GM21619 (cell line): ENCODE data around the gene RBFOX2.
"Not testable (repeated sequence)": the region's sequence is repeated elsewhere in the genome, so short reads cannot be mapped to it uniquely, and the experiment has no call there.

ENCODE experiments used
- ATAC-seq: cut with Tn5 transposase; IDR thresholded peaks from one replicate; pipeline ENCODE4 v1.9.1; 2021; ENCODE audit not compliant: unreplicated experiment

RBFOX2 gene

DNA sequence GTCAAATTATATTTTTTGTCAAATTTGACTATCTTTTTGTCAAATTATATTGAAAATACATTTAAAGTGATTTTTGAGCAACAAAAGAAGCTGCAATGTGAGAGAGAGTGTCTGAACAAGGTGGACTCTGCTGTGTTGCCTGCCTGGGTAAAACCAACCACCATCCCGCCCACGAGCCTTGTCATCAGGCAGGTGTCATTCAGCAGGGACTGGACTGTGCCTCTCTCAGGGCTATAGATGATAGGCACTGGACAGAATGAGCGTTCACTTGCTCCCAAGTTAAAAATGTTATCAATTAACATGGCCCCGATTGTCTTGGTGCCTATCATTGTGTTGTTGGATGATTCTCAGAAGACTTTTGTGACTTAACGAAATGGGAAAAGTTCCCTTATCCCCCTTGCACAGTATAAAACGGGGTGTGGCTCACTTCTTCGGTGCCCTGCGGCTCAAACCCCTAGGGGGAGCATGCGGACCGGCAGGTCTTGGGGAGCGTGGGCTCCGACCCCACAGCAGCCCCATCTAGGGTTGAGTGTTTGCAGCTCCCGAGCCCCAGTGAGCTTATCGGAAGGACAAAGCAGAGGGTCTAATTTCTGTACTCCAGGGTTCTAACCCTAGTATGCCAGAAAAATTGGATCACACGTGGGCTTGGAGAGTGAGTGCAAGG lies 309.3 kb downstream of the RBFOX2 start:
- ATAC-seq, result no peak

DNA sequence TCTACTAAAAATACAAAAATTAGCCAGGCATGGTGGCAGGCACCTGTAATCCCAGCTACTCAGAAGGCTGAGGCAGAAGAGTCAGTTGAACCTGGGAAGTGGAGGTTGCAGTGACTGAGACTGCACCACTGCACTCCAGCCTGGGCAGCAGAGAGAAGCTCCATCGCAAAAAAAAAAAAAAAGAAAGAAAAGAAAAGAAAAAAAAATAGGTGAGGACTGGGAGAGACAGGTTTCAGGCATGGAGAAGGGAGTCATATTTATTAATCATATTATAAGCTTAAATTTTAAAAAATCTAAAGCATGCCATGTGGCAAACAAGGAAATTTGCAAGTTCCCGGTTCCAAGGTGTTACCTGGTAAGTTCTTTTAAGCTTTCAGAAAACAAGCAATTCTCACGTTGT lies 311.1 kb downstream of the RBFOX2 start, which contains the start of gene APOL5:
TSS of gene APOL5 (plus strand) at position 301 of the 400 bp plus-strand sequence. CDS start at position 301, 0 bp downstream.
- ATAC-seq, result no peak

DNA sequence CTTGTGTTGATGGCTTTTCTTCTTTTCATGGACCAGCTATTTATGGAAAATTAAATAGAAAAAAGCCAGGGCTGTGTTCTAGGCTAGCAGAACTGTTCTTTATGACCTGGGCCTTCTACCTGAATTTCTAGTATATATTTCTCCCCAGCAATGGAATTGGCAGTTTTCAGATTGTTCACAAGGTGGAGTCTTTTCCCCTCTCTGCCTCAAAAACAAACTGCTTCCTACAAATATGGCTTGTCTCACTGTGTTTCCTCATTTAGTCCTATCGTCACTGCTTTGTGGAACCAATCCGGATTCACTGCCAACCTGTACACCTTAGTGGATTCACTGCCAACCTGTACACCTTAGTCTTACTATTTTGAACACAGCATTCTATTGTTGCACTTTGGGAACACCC lies 316.0 kb downstream of the RBFOX2 start:
- no peak for ATAC-seq

DNA sequence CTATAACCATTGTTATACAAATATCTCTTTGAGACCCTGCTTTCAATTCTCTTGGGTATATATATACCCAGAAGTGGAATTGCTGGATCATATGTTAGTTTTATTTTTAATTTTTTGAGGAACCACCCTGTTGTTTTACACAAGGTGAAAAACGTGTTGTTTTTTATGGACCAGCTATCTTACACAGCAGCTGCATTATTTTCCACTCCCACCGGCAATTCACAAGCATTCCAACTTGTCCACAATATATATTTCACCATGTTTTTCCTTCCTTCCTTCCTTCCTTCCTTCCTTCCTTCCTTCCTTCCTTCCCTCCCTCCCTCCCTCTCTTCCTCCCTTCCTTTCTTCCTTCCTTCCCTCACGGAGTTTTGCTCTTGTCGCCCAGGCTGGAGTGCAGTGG lies 317.3 kb downstream of the RBFOX2 start:
- ATAC-seq, result no peak

DNA sequence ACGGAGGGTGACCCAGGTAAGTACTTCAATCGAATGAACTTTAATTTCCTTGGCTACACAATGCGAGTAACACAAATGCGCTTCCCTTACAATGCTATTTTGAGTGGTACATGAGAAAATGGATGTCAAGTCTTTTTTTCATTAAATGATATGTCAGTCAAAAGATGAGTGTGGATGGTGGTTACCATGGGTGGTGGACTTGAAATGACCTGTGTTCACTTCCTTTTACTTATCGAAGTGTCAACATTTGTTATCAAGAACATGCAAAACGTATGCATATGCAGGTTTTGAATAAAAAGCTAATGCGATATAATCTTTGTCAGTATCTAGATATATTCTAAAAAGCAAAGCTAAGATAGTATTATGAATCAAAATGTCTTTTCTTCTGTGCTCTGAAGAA lies 319.7 kb downstream of the RBFOX2 start:
- no peak for ATAC-seq

DNA sequence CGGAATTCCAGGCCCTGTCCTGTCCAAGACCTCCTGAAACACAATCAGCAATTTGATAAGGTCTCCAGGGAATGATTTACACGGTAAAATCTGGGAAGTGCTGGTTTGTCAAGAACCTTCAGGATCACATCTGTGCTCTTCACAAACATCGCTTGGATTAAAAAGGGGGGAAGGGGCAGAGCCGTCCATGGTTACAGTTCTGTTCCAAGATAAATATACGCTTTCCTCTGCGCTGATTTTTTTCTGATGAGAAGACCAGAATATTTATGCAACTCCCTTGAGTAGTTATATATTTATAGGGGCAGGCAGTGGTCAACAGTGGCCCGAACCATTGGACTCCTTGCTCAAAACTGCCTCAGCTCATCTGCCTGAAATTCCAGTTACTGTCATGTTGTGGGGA lies 320.2 kb downstream of the RBFOX2 start:
- no peak for ATAC-seq

DNA sequence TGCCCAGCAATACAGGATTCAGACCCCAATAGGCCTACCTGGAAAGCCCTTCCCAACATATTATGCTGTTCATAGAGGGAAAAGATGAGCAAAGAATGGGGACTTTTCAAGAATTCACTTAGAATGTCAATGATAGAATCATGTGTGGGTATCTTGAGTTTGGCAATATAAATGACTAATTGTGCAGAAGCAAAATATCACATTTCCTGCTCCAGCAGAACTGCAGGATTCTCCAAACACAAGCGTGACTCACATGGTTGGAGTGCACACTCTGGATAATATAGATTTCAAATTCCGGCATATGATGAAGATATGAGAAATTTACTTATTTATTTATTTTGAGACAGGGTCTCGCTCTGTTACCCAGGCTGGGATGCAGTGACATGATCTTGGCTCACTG lies 323.5 kb downstream of the RBFOX2 start:
- no peak for ATAC-seq

DNA sequence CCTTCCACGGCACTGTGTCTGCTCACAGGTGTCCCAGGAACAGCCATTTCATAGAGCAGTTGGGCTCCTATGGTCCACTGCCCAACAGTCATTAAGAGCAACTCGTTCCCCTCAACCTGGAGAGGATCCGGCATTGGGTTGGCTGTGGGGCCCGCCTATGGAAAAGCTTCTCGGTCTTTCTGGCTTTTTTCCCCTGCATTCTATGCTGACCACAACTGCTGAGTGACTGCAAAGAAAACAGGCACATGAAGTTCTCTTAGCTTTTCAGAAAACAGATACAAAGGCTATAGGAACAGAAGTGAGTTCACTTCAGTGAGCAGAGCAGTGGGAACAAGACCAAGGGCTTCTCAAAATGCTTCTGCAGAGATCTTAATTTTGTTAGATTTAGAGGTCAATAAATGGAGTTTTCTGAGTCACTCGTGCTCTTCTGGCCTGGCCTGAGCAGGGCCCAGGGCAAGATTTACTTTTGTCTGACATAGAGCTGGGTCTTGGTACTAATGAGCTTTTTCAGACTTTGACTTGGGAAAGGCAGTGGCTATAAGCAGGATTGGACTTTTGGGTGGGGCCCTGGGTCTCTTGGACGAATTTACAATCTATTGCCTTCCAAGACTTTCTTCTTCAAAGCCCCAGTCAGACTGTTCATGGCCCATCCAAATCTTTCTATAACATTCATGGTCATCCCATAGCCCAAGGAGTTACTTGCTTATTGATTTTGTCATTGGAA lies 324.6 kb downstream of the RBFOX2 start:
- ATAC-seq, result no peak

DNA sequence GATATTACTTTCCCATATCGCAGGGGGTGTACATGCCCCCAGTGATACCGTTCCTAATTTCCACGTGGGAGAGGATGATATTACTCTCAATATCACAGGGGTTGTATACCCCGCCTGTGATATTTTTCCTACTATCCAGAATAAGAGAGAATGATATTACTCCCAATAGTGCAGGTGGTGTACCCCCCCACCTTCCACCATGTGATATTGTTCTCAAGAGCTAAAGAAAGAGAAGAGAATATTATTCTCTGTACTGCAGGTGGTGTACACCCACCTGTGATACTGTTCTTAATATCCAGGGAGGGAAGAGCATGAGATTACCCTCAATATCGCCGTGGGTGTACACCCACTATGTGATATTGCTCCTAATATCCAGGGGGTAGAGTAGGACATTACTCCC lies 328.8 kb downstream of the RBFOX2 start:
- not testable (repeated sequence) for ATAC-seq

DNA sequence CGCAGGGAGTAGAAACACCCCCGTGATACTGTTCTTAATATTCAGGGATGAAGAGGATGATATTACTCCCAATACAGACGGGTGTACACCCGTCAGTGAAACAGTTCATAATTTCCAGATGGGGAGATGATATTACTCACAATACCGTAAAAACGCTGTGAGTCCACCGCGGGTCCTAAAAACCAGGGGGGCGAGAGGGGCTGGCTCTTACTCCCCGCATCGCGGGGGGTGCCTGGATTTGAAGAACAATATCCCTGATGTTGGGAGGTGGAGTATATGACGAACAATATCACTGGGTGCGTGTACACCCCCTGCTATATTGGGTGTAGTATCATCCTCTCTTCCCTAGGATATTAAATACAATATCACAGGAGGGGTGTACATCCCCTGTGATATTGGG lies 331.5 kb downstream of the RBFOX2 start:
- ATAC-seq, result no peak

DNA sequence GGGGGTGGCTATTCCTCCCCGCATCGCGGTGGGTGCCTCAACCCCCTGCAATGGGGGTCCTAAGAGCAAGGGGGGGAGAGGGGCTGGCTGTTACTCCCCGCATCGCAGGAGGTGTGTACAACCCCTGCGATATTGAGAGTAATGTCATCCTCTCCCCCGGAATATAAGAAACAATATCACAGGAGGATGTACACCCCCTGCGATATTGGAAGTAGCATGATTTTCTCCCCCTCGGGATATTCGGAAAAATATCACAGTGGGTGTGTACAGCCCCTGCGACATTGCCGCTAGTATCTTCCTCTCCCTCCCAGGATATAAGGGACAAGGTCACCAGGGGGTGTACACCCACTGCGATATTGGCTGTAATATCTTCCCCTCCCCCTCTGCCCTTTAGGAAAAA lies 333.4 kb downstream of the RBFOX2 start:
- no peak for ATAC-seq

DNA sequence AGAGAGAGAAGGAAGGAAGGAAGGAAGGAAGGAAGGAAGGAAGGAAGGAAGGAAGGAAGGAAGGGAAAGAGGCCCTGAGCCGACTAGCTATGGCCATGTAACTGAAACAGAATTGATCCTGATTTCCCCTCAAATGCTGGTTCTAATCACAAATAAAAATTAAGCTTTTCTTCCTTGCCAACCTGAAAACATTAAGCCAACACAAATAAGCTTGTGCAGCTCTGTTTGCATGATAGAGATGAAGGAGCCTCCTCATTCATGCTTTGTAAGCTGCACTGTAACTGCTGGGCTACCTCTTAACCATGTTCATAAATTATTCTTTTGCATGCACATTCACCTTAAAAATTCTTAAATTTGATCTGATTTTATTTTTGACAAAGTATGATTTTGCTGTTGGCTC lies 338.6 kb downstream of the RBFOX2 start:
- ATAC-seq, result no peak

DNA sequence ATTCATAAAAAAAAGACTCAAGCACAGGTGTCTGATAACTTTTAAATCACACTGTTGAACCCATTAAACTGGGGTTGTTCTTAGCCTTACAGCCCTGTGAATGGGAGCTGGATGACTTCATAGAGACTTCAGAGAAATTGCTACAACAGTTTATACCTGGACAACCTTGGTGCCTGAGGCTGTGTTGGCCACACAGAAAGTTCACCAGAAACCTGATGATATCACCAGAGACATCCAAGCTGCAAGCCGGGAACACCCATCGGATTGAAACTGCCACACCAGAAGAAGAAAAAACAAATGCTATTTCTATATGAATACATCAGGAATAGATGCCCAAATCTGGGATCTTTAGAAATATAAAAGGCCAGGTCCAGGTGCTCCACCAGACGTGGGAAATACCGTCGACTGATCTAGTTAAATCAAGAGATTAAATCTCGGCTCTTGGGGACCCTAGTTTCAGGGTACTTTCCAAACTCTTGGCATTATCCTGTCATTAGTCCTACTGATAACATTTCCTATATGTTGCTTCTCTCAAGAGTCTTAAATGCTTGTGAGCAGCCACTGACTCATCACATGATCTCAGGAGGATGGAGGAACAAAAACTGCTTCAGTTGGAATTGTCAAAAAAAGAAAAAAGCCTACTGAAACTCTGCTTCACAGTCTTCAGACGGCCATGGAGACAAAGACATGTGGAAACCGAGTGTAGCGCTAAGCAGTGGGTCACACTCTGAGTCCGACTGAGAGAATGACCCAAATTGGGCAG lies 339.5 kb downstream of the RBFOX2 start:
- ATAC-seq, result no peak
